A549 treated with ZK216348 at 1 μM for 4 hours (cell line): ENCODE results near the gene NKG7. TPM values are rescaled to one million over a fixed set of nuclear protein-coding genes. Genes with fewer than 3 reads are reported as not detected.

Source experiments
- total RNA-seq: library from RNA; stranded (reverse); fragments of 200-300 nt; extraction: Qiagen RNA extraction; gene quantifications from 5 replicates; pipeline ENCODE4 v1.2.3, GENCODE V29; 2022; ENCODE audit warnings: low read depth

NKG7 gene
- not detected in 5 replicates for total RNA-seq

GRCh38 chr19:51372649-51373504 is at the start of gene NKG7:
NKG7 (minus strand) TSS chr19:51372654; CDS start chr19:51372535, 119 bp downstream.

GRCh38 chr19:51417107-51417809 is 44.8 kb upstream of the NKG7 start, which contains the start of gene SIGLEC10:
SIGLEC10 (minus strand) TSS chr19:51417642; CDS start chr19:51417581, 61 bp downstream.

GRCh38 chr19:51387924-51388389 is 15.5 kb upstream of the NKG7 start, which contains the start of gene LIM2:
LIM2 (minus strand) TSS chr19:51387974; CDS start chr19:51387443, 531 bp downstream.

GRCh38 chr19:51368366-51369282 is 3.8 kb downstream of the NKG7 start, which contains the start of gene CLDND2:
CLDND2 (minus strand) TSS chr19:51369003; CDS start chr19:51368577, 426 bp downstream.

GRCh38 chr19:51365965-51366388 is 6.5 kb downstream of the NKG7 start, which contains the start of gene ETFB:
ETFB (minus strand) TSS chr19:51366388; CDS start chr19:51366326, 62 bp downstream.

GRCh38 chr19:51341976-51342580 is 30.4 kb downstream of the NKG7 start, which contains the start of gene VSIG10L:
VSIG10L (minus strand) TSS chr19:51342139; CDS start chr19:51342124, 15 bp downstream.

Other genes starting within 250 kb of the NKG7 start
- not detected in 5 replicates for gene SIGLEC9, start 247.7 kb downstream of the NKG7 start, total RNA-seq
- gene SIGLEC7, start 230.4 kb downstream of the NKG7 start, total RNA-seq: not detected in 5 replicates
- gene CD33, start 147.6 kb downstream of the NKG7 start, total RNA-seq: 0.13 to 0.27 TPM in 2 of 5 replicates, not detected in the others
- not detected in 5 replicates for gene SIGLECL1, start 121.6 kb downstream of the NKG7 start, total RNA-seq
- gene IGLON5, start 61.0 kb downstream of the NKG7 start, total RNA-seq: 0.05 to 0.12 TPM in 2 of 5 replicates, not detected in the others
- gene VSIG10L, start 30.5 kb downstream of the NKG7 start, total RNA-seq: 8.5 to 14.0 TPM (median 13.5 TPM) in 5 replicates
- gene ETFB, start 6.3 kb downstream of the NKG7 start, total RNA-seq: 227 to 248 TPM (median 235 TPM) in 5 replicates
- 6.6 to 12.6 TPM (median 10.5 TPM) in 5 replicates for gene CLDND2, start 3.7 kb downstream of the NKG7 start, total RNA-seq
- not detected in 5 replicates for gene LIM2, start 15.3 kb upstream of the NKG7 start, total RNA-seq
- not detected in 5 replicates for gene C19orf84, start 17.9 kb upstream of the NKG7 start, total RNA-seq
- gene SIGLEC10, start 45.0 kb upstream of the NKG7 start, total RNA-seq: not detected in 5 replicates
- gene SIGLEC8, start 85.8 kb upstream of the NKG7 start, total RNA-seq: not detected in 5 replicates
- not detected in 5 replicates for gene CEACAM18, start 105.9 kb upstream of the NKG7 start, total RNA-seq
- gene SIGLEC12, start 129.1 kb upstream of the NKG7 start, total RNA-seq: not detected in 5 replicates
- gene SIGLEC6, start 159.0 kb upstream of the NKG7 start, total RNA-seq: not detected in 5 replicates
- 2.6 to 5.5 TPM (median 4.4 TPM) in 5 replicates for gene ZNF175, start 198.6 kb upstream of the NKG7 start, total RNA-seq